NCI-H524 treated with DMSO at 0.1 percent for 48 hours (cell line): ENCODE results near the gene GRWD1.

Experiments used
- DNase-seq: peaks from one replicate; lab custom pipeline; 2025; lab: John Stamatoyannopoulos, UW

GRWD1 gene

GRCh38 chr19:48445606-48446481 is at the start of gene GRWD1:
Gene GRWD1, plus strand, starts transcription at chr19:48445983. Its CDS starts 23 bp downstream, at chr19:48446006.
- DNase-seq = peak; percentile 98

GRCh38 chr19:48396016-48396823 is 49.6 kb upstream of the GRWD1 start:
- no peak for DNase-seq

DNA sequence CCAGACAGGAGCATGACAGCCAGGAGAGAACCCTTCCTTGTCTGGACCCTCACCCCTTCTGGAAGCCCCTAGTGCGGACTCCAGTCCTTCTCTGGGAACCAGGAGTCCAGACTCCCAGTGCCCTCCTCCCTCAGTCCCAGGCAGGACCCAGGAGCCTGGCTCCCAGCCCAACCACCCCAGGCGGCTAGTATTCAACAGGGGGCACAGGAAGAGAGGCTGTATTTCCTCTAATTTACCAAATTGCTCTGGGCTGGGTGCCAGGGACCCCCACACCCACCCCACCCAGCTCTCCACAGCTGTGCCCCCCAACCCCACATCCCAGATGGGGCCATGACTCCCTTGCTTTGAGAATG is 49.0 kb upstream of the GRWD1 start:
- no peak for DNase-seq

DNA sequence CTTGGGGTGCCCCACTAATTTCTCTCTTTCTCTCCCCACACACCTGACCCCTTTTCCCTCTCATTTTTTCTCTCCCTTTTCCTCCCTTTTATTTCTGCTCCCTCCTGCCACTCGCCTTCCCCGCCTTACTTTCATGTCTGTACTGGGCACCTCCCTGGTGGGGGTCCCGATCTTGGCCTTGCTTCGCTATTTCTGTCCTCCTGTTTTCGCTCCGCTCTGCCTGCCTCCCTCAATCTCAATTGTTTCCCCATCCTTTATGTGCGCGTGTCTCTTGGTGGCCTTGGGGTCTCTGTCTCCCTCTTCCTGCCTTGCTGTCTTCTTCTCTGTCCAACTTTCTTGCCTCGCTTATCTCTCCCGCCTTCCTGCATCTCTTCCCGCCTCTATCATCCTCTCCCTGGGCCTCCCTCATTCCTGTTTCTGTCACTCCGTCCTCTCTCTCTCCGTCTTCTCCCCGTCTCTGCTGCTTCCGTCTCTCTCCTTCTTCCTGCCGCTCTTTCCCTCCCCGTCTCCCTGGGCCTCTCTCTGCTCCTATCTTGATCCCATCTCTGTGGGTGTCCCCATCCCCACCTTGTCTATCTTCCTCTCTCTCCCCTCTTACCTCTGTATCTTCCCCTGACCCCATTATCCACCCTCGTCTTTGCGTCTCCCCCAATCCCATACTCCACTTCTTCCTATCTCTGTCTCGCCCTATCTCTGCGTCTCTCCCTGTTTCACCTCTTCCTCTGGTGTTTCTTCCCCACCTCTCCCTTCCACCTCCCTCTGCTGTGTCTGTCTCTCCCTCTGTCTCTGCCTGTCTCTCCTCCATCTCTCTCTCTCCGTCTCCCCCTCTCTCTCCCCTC is 48.3 kb upstream of the GRWD1 start:
- no peak for DNase-seq

- no peak for DNase-seq
Observed at GRCh38 chr19:48398102-48398374, 47.7 kb upstream of the GRWD1 start.

DNA sequence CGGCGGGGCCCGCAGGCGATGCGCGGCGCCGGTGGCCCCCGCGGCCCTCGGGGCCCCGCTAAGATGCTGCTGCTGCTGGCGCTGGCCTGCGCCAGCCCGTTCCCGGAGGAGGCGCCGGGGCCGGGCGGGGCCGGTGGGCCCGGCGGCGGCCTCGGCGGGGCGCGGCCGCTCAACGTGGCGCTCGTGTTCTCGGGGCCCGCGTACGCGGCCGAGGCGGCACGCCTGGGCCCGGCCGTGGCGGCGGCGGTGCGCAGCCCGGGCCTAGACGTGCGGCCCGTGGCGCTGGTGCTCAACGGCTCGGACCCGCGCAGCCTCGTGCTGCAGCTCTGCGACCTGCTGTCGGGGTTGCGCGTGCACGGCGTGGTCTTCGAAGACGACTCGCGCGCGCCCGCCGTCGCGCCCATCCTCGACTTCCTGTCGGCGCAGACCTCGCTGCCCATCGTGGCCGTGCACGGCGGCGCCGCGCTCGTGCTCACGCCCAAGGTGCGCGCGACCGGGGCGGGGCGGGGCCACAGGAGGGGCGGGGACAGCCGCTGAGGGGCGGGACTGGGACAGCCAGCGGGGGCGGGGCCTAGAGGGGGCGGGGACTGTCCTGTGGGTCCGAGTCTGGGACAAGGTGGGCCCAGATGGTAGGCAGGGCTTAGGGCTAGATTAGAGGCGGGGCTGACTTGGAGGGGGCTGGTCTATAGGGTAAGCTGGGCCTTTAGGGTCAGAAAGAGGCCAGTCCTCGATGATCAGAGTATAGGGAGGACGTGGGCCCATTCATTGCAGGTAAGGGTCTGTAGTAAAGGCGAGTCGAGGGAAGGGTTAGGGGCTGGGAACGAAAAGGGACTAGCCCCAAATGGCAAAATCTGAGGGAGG is 47.2 kb upstream of the GRWD1 start:
- no peak for DNase-seq

GRCh38 chr19:48400018-48400742 is 45.6 kb upstream of the GRWD1 start:
- DNase-seq = no peak

- no peak for DNase-seq
Observed at GRCh38 chr19:48401287-48401686, 44.5 kb upstream of the GRWD1 start.

DNA sequence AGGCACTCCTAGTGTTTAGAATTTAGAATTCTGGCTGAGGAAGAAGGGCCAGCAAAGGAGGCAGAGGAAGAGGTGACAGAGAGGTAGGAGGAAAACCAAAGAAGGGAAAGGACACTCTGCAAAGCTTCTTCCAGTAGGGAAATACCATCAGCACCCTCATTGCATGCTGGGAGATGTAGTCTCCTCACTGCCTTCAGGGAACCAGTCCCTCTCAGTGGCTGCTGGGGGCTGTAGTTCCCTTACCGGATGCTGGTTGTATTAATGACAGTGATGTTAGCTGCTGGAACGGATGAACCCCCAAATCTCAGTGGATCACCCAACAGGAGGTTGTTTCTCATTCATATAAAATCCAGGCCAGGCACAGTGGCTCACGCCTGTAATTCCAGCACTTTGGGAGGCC is 42.2 kb upstream of the GRWD1 start:
- peak; percentile 20 for DNase-seq

GRCh38 chr19:48405010-48405659 is 40.6 kb upstream of the GRWD1 start:
- no peak for DNase-seq

- no peak for DNase-seq
Observed at GRCh38 chr19:48405850-48406249, 39.9 kb upstream of the GRWD1 start.

DNA sequence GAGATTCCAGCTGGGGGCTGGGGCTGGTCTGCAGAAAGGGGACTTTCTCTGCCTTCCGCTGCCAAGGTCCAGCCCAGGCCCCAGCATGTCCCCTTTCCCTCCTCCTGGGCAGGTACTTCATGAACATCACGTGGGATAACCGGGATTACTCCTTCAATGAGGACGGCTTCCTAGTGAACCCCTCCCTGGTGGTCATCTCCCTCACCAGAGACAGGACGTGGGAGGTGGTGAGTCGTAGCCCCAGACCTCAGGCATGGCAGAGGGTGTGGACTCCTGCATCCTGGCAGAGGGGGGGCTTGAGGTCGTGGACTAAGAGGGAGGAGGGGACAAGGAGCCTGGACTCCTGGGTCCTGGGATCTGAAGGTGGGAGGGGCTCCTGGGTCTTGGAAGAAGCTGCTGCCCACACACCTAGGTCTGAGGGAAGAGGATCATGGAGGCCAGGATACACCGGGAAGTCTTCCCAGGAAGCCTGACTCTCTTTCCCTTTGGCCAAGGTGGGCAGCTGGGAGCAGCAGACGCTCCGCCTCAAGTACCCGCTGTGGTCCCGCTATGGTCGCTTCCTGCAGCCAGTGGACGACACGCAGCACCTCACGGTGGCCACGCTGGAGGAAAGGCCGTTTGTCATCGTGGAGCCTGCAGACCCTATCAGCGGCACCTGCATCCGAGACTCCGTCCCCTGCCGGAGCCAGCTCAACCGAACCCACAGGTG is 31.8 kb upstream of the GRWD1 start:
- DNase-seq = no peak

DNA sequence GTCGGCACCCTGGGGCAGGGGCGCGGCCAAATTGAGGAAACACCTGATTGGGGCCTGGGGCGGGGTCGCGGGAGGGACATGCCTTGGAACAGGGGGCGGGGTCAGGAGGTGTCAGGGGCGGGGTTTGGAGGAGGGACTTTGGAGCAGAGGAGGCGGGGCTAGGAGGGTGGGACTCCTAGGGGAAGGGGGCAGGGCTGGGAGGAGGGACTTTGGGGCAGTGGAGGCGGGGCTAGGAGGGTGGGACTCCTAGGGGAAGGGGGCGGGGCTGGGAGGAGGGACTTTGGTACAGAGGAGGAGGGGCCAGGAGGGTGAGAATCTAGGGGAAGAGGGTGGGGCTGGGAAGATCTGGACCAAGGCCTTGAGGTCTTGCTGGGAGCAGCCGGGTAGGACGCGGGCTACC is 30.4 kb upstream of the GRWD1 start:
- no peak for DNase-seq

GRCh38 chr19:48415806-48416221 is 30.0 kb upstream of the GRWD1 start:
- no peak for DNase-seq

DNA sequence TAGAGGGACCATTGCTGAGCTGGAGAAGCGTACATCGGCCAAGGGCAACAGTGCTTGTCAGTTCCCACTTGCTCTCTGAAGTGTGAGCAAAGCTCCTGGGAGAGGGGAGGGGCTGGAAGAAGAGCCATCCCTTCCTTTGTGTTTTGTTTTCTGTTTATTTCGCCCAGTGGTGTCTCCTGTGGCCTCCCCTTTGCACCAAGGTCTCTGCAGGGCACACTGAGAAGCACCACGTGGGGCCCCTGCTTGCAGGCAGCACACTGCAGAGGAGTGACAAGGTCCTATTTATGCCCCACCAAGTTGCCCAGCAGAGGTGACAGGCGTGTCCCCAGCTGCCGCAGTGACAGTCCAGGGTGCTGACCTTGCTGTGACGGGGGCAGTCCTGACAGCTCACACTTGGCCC is 28.4 kb upstream of the GRWD1 start:
- no peak for DNase-seq

- no peak for DNase-seq
Observed at GRCh38 chr19:48418317-48419064, 27.3 kb upstream of the GRWD1 start.

GRCh38 chr19:48419158-48419920 is 26.4 kb upstream of the GRWD1 start:
- no peak for DNase-seq

DNA sequence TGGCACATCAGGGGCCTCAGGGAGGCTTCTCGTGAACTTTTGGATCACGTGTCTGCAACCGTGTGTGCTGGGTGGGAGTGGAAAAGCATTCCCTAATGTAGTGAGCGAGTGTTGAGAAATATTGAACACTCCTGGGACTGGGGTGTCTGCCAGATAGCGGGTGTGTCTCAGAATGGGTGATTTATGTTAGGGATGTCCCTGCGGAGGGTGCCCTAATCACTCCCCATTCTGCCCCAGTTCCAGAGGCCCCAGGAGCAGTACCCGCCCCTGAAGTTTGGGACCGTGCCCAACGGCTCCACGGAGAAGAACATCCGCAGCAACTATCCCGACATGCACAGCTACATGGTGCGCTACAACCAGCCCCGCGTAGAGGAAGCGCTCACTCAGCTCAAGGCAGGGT is 24.2 kb upstream of the GRWD1 start:
- DNase-seq = no peak
